Lower leg skin (tissue), 4 donors: ENCODE data around the gene C17orf58. TPM values are rescaled to one million over a fixed set of nuclear protein-coding genes. Genes with fewer than 3 reads are reported as not detected.
"Not testable (repeated sequence)": the region's sequence is repeated elsewhere in the genome, so short reads cannot be mapped to it uniquely, and the experiment has no call there.

ENCODE experiments used
- DNase-seq, 2 donors: peaks; one replicate each; pipeline ENCODE4 v3.0.0-alpha.2; 2019; ENCODE audit warnings: low spot score in 2 of 2
- H3K4me3 ChIP-seq: fragments of 200-600 bp; sonication (generic); 2 replicates; pipeline ENCODE4 v1.5.1; 2017; ENCODE audit warnings: mild to moderate bottlenecking, low read depth; ENCODE audit not compliant: poor library complexity, severe bottlenecking
- CTCF ChIP-seq, 3 donors: fragments of 450-650 bp; IDR thresholded peaks; one replicate each; pipeline ENCODE4 v1.5.1; 2016; ENCODE audit warnings: antibody characterized with exemption in 3 of 3, mild to moderate bottlenecking in 3 of 3, moderate library complexity in 2 of 3
- POLR2A ChIP-seq, 2 donors: fragments of 450-650 bp; IDR thresholded peaks; one replicate each; pipeline ENCODE4 v1.6.1; 2016 to 2017; ENCODE audit warnings: antibody characterized with exemption in 2 of 2, mild to moderate bottlenecking in 1 of 2, moderate library complexity in 1 of 2
- WGBS, 2 donors: methylation state at CpG; one replicate each; pipeline ENCODE4 v1.1.5; 2018; 5-methylcytosine and 5-hydroxymethylcytosine counted together
- intact Hi-C: fragments of 100-400 bp; cut with DNase I; formaldehyde crosslinking; loops from one replicate; pipeline ENCODE4 v1.15.0; 2023; ENCODE audit warnings: low total_unique reads
- total RNA-seq, 4 donors: library from RNA; depleted of rRNA; stranded (reverse); fragments of >200 nt; gene quantifications; one replicate each; pipeline ENCODE4 v1.1.0, GENCODE V29; 2016

Gene C17orf58
- total RNA-seq = 1 to 10 TPM; 4.8 to 9.8 (median 6.8) TPM

GRCh38 chr17:67996301-67997171 lies at the start of gene C17orf58:
Gene C17orf58 (minus strand): TSS chr17:67996469. CDS start chr17:67996198, 271 bp downstream.
- DNase-seq, intact Hi-C loops: not testable (repeated sequence)
- H3K4me3 ChIP-seq = peak within 1 kb of the TSS; percentile 4
- WGBS, 2 donors = 36 to 39% methylated on average over 25 of the region's 25 CpGs

- no peak for DNase-seq
- TF ChIP-seq POLR2A (IDR thresholded peaks at IDR 0.05) = no peak
- no peak for TF ChIP-seq CTCF (IDR thresholded peaks at IDR 0.05)
- WGBS, 2 donors = 18 to 20% methylated on average over 11 of the region's 11 CpGs
- H3K4me3 ChIP-seq = peak overlapping the region; percentile 78
- intact Hi-C loops = no loop called here
These were observed 40.3 kb upstream of the C17orf58 start for GRCh38 chr17:68036304-68037147.

- intact Hi-C loops = no loop called here
- 0 to 1% methylated on average over 45 to 66 of the region's 72 CpGs for WGBS, 2 donors
- TF ChIP-seq CTCF (IDR thresholded peaks at IDR 0.05) (no peak), POLR2A (IDR thresholded peaks at IDR 0.05) (no peak)
- H3K4me3 ChIP-seq = peak within 1 kb of the TSS; percentile 78
- DNase-seq = peak; percentile 94 to 98
These were observed 39.4 kb upstream of the C17orf58 start, which contains the start of gene KPNA2 for GRCh38 chr17:68035523-68036303. Gene KPNA2 (plus strand): TSS chr17:68035735. CDS start chr17:68037133, 1,398 bp downstream.

GRCh38 chr17:68035131-68035522 lies 38.9 kb upstream of the C17orf58 start:
- intact Hi-C loops = no loop called here
- 1% methylated on average over 22 to 26 of the region's 27 CpGs for WGBS, 2 donors
- no peak for TF ChIP-seq CTCF (IDR thresholded peaks at IDR 0.05)
- DNase-seq = peak; percentile 92 to 98
- no peak overlapping the region for H3K4me3 ChIP-seq

GRCh38 chr17:68034452-68034776 lies 38.1 kb upstream of the C17orf58 start:
- DNase-seq = no peak
- intact Hi-C loops = no loop called here
- WGBS, 2 donors = 49 to 54% methylated on average over 1 of the region's 1 CpG
- TF ChIP-seq CTCF (IDR thresholded peaks at IDR 0.05) = no peak
- no peak for TF ChIP-seq POLR2A (IDR thresholded peaks at IDR 0.05)
- no peak overlapping the region for H3K4me3 ChIP-seq
